ENCODE measurements around the gene NEDD4L. TPM values are rescaled to one million over a fixed set of nuclear protein-coding genes. Genes with fewer than 3 reads are reported as not detected.

NEDD4L gene
- total and polyA plus RNA-seq, 4 donors: 40.2 to 308 (median 148) TPM

GRCh38 chr18:58313491-58314032 lies 269.5 kb downstream of the NEDD4L start:
- no peaks in the 10 kb centered on the region for H3K9me3 ChIP-seq (ENCODE audit: control insufficient read depth in 4 of 4, insufficient read depth in 3 of 4, low read length in 3 of 4)
- H3K4me3 ChIP-seq: no peak overlapping the region
- no peaks in the 10 kb centered on the region for H3K27me3 ChIP-seq (ENCODE audit: control insufficient read depth in 3 of 3, insufficient read depth in 3 of 3, low read length in 2 of 3)
- H3K27ac ChIP-seq (ENCODE audit: low read depth in 1 of 2, low read length in 1 of 2): peak overlapping the region; percentile 67 to 79
- 67 to 85% methylated on average over 5 of the region's 5 CpGs for WGBS, 2 donors
- TF ChIP-seq CTCF (IDR thresholded peaks at IDR 0.05; ENCODE audit: control extremely low read depth, extremely low read depth): no peak
- DNase-seq (no peak), ATAC-seq (ENCODE audit: insufficient read depth, low FRiP score) (no peak)
- no peak overlapping the region for H3K9ac ChIP-seq (ENCODE audit: insufficient read depth in 1 of 2, low read length in 2 of 2)
- no peaks in the 10 kb centered on the region for H3K36me3 ChIP-seq (ENCODE audit: control insufficient read depth in 4 of 4, insufficient read depth in 4 of 4, low read length in 4 of 4)
- H3K4me1 ChIP-seq (ENCODE audit: control insufficient read depth in 5 of 5, insufficient read depth in 5 of 5, low read length in 5 of 5): peaks cover 20 to 32% (median 25%) of the 10 kb centered on the region in 5 donors

GRCh38 chr18:58314284-58314683 lies 270.3 kb downstream of the NEDD4L start:
- Histone ChIP-seq H3K4me1 (ENCODE audit: control insufficient read depth in 5 of 5, insufficient read depth in 5 of 5, low read length in 5 of 5) (peaks cover 17 to 32% (median 22%) of the 10 kb centered on the region in 5 donors), H3K9me3 (ENCODE audit: control insufficient read depth in 4 of 4, insufficient read depth in 3 of 4, low read length in 3 of 4) (no peaks in the 10 kb centered on the region), H3K27ac (ENCODE audit: low read depth in 1 of 2, low read length in 1 of 2) (peak overlapping the region; percentile 75 to 90), H3K9ac (ENCODE audit: insufficient read depth in 1 of 2, low read length in 2 of 2) (no peak overlapping the region), H3K4me3 (no peak overlapping the region), H3K36me3 (ENCODE audit: control insufficient read depth in 4 of 4, insufficient read depth in 4 of 4, low read length in 4 of 4) (no peaks in the 10 kb centered on the region), H3K27me3 (ENCODE audit: control insufficient read depth in 3 of 3, insufficient read depth in 3 of 3, low read length in 2 of 3) (no peaks in the 10 kb centered on the region)
- ATAC-seq (ENCODE audit: insufficient read depth, low FRiP score) (peak; percentile 55), DNase-seq (peak; percentile 64 to 92 (median 87))
- TF ChIP-seq CTCF (IDR thresholded peaks at IDR 0.05; ENCODE audit: control extremely low read depth, extremely low read depth): no peak
- 68 to 71% methylated on average over 7 of the region's 7 CpGs for WGBS, 2 donors

GRCh38 chr18:58315041-58315440 lies 271.0 kb downstream of the NEDD4L start:
- WGBS, 2 donors: 83 to 88% methylated on average over 8 of the region's 8 CpGs
- peak overlapping the region; percentile 84 to 90 for H3K27ac ChIP-seq (ENCODE audit: low read depth in 1 of 2, low read length in 1 of 2)
- DNase-seq (no peak), ATAC-seq (ENCODE audit: insufficient read depth, low FRiP score) (no peak)
- H3K36me3 ChIP-seq (ENCODE audit: control insufficient read depth in 4 of 4, insufficient read depth in 4 of 4, low read length in 4 of 4): no peaks in the 10 kb centered on the region
- H3K9me3 ChIP-seq (ENCODE audit: control insufficient read depth in 4 of 4, insufficient read depth in 3 of 4, low read length in 3 of 4): no peaks in the 10 kb centered on the region
- no peak overlapping the region for H3K9ac ChIP-seq (ENCODE audit: insufficient read depth in 1 of 2, low read length in 2 of 2)
- no peak overlapping the region for H3K4me3 ChIP-seq
- H3K4me1 ChIP-seq (ENCODE audit: control insufficient read depth in 5 of 5, insufficient read depth in 5 of 5, low read length in 5 of 5): peaks cover 13 to 32% (median 22%) of the 10 kb centered on the region in 5 donors
- H3K27me3 ChIP-seq (ENCODE audit: control insufficient read depth in 3 of 3, insufficient read depth in 3 of 3, low read length in 2 of 3): no peaks in the 10 kb centered on the region
- TF ChIP-seq CTCF (IDR thresholded peaks at IDR 0.05; ENCODE audit: control extremely low read depth, extremely low read depth): no peak

- Histone ChIP-seq H3K27me3 (ENCODE audit: control insufficient read depth in 3 of 3, insufficient read depth in 3 of 3, low read length in 2 of 3) (no peaks in the 10 kb centered on the region), H3K9me3 (ENCODE audit: control insufficient read depth in 4 of 4, insufficient read depth in 3 of 4, low read length in 3 of 4) (no peaks in the 10 kb centered on the region), H3K9ac (ENCODE audit: insufficient read depth in 1 of 2, low read length in 2 of 2) (no peak overlapping the region), H3K4me3 (no peak overlapping the region), H3K36me3 (ENCODE audit: control insufficient read depth in 4 of 4, insufficient read depth in 4 of 4, low read length in 4 of 4) (no peaks in the 10 kb centered on the region), H3K4me1 (ENCODE audit: control insufficient read depth in 5 of 5, insufficient read depth in 5 of 5, low read length in 5 of 5) (peaks cover 13 to 32% (median 22%) of the 10 kb centered on the region in 5 donors), H3K27ac (ENCODE audit: low read depth in 1 of 2, low read length in 1 of 2) (peak overlapping the region; percentile 34 to 85)
- DNase-seq (peak in 1 of 3 donors; percentile 53), ATAC-seq (ENCODE audit: insufficient read depth, low FRiP score) (no peak)
- 55 to 75% methylated on average over 15 of the region's 15 CpGs for WGBS, 2 donors
- no peak for TF ChIP-seq CTCF (IDR thresholded peaks at IDR 0.05; ENCODE audit: control extremely low read depth, extremely low read depth)
These were observed 271.8 kb downstream of the NEDD4L start for GRCh38 chr18:58315739-58316215.

Data from lung (tissue), 12 donors.